ENCODE results near the gene CAMK2D.

Gene CAMK2D

GRCh38 chr4:113404167-113404571 lies 357.4 kb downstream of the CAMK2D start:
- Histone ChIP-seq H3K4me1 (ENCODE audit: control insufficient read depth, insufficient read depth, low read length) (no peaks in the 10 kb centered on the region), H3K27me3 (ENCODE audit: control insufficient read depth, insufficient read depth, low read length) (no peaks in the 10 kb centered on the region), H3K36me3 (ENCODE audit: control insufficient read depth, insufficient read depth, low read length) (no peaks in the 10 kb centered on the region), H3K9me3 (ENCODE audit: control insufficient read depth, insufficient read depth, low read length) (no peaks in the 10 kb centered on the region), H3K27ac (ENCODE audit: low read depth, low read length) (no peak overlapping the region), H3K9ac (ENCODE audit: low read depth, low read length) (no peak overlapping the region), H3K4me3 (ENCODE audit: low read depth, low read length) (no peak overlapping the region)
